K562 (cell line): ENCODE results near the gene ZCCHC17. TPM values are rescaled to one million over a fixed set of nuclear protein-coding genes. Genes with fewer than 3 reads are reported as not detected.

ENCODE experiments used
- ATAC-seq: fragments of 200-7000 bp; cut with Tn5 transposase; 3 replicates; pipeline ENCODE4 v1.9.1; 2020; ENCODE audit warnings: moderate library complexity
- Bru-seq: library from RNA; stranded (reverse); fragments of 400-500 nt; gene quantifications from one replicate; lab custom pipeline; 2021; lab: Mats Ljungman, UMichigan
- BruChase-seq, 2 experiments: library from RNA; stranded (reverse); fragments of 400-500 nt; gene quantifications; one replicate each; lab custom pipeline; 2021; lab: Mats Ljungman, UMichigan
- BruUV-seq: library from RNA; stranded (reverse); fragments of 400-500 nt; replicated peaks from 2 replicates; lab custom pipeline; 2021; lab: Mats Ljungman, UMichigan
- CTCF ChIA-PET: fragments of 300-600 bp; formaldehyde crosslinking; extraction: SDS; loops from one replicate; lab custom pipeline; 2021; ENCODE audit warnings: low intra/inter-chr PET ratio; lab: Yijun Ruan, JAX
- POLR2A ChIA-PET: fragments of 300-600, 350-650 bp; sonication (Branson Sonifier 250); formaldehyde crosslinking; extraction: SDS; loops from one replicate; lab custom pipeline; 2021; ENCODE audit warnings: antibody characterized with exemption, inconsistent platforms; lab: Yijun Ruan, JAX
- DNase-seq, 4 experiments: peaks; one replicate each; pipeline versions ENCODE4 v3.0.0 to v3.0.0-alpha.2; 2011 to 2018; ENCODE audit warnings: low spot score in 3 of 4, mixed read lengths in 3 of 4; ENCODE audit errors: extremely low read depth in 1 of 4
- FAIRE-seq: peaks from 2 replicates; lab custom pipeline; 2011; peaks lifted over from hg19 to GRCh38; lab: Jason Lieb, UNC
- H2AFZ ChIP-seq: 2 replicates; pipeline ENCODE4 v1.6.0; 2011; ENCODE audit warnings: low read depth, low read length, control low read depth, inconsistent platforms
- H3K27ac ChIP-seq: fragments of 200-600 bp; 3 replicates; pipeline ENCODE4 v1.8.0; 2011; ENCODE audit warnings: low read depth, mild to moderate bottlenecking, control low read depth, inconsistent platforms, low read length, moderate library complexity, mixed read lengths; ENCODE audit errors: extremely low read depth
- H3K27me3 ChIP-seq, 2 experiments: fragments of 300-600 bp in 1 of 2; 2 replicates in 1 of 2; 3 replicates in 1 of 2; pipeline versions ENCODE4 v1.6.0 to v1.8.0; 2011; ENCODE audit warnings: inconsistent platforms in 2 of 2, low read length in 2 of 2, mild to moderate bottlenecking in 1 of 2, mixed read lengths in 1 of 2, moderate library complexity in 1 of 2; ENCODE audit not compliant: control insufficient read depth in 2 of 2, insufficient read depth in 2 of 2
- H3K36me3 ChIP-seq: fragments of 300-600 bp; 3 replicates; pipeline ENCODE4 v1.8.0; 2011; ENCODE audit warnings: mild to moderate bottlenecking, low read length, inconsistent platforms; ENCODE audit not compliant: control insufficient read depth, insufficient read depth
- H3K4me1 ChIP-seq, 2 experiments: fragments of 200-600 bp in 1 of 2; replicated peaks in 1 of 2; 2 replicates in 1 of 2; 3 replicates in 1 of 2; pipeline versions ENCODE4 v1.5.1 to v1.8.0; 2011; ENCODE audit warnings: inconsistent platforms in 2 of 2, low read length in 2 of 2, mild to moderate bottlenecking in 1 of 2, mixed read lengths in 1 of 2, moderate library complexity in 1 of 2; ENCODE audit not compliant: control insufficient read depth in 2 of 2, insufficient read depth in 2 of 2
- H3K4me2 ChIP-seq: 2 replicates; pipeline ENCODE4 v1.6.1; 2011; ENCODE audit warnings: low read length, control low read depth, inconsistent platforms, mixed read lengths; ENCODE audit not compliant: insufficient read depth
- H3K4me3 ChIP-seq: fragments of 200-600 bp; sonication (generic), shearing (Covaris generic); 2 replicates; pipeline ENCODE4 v1.5.1; 2016; ENCODE audit warnings: control low read depth, inconsistent platforms
- H3K79me2 ChIP-seq: fragments of 200-600 bp; 3 replicates; pipeline ENCODE4 v1.8.0; 2011; ENCODE audit warnings: low read length, inconsistent platforms; ENCODE audit not compliant: control insufficient read depth, insufficient read depth
- H3K9ac ChIP-seq, 2 experiments: 2 replicates each; pipeline versions ENCODE4 v1.6.0 to v1.6.1; 2011; ENCODE audit warnings: low read depth in 2 of 2, low read length in 2 of 2, control low read depth in 1 of 2, inconsistent platforms in 1 of 2, mild to moderate bottlenecking in 1 of 2, mixed read lengths in 1 of 2; ENCODE audit not compliant: insufficient read depth in 1 of 2
- H3K9me1 ChIP-seq: one replicate; pipeline ENCODE4 v1.6.0; 2011; ENCODE audit warnings: inconsistent platforms, mild to moderate bottlenecking, low read length, moderate library complexity; ENCODE audit not compliant: control insufficient read depth, insufficient read depth
- H3K9me3 ChIP-seq: replicated peaks from 2 replicates; pipeline ENCODE4 v1.5.1; 2011; ENCODE audit warnings: low read depth, low read length, inconsistent platforms; ENCODE audit not compliant: control insufficient read depth, insufficient read depth
- H4K20me1 ChIP-seq: replicated peaks from 2 replicates; pipeline ENCODE4 v1.6.1; 2011; ENCODE audit warnings: low read length, inconsistent platforms, mixed read lengths; ENCODE audit not compliant: control insufficient read depth, insufficient read depth
- CBX3 ChIP-seq, 2 experiments: IDR thresholded peaks; 1 replicate in 1 of 2; 2 replicates in 1 of 2; pipeline ENCODE4 v1.6.1; 2012; ENCODE audit warnings: inconsistent platforms in 2 of 2, low read length in 2 of 2, borderline replicate concordance in 1 of 2, control low read depth in 1 of 2
- CC2D1A ChIP-seq: fragments of 450-650 bp; IDR thresholded peaks from 2 replicates; pipeline ENCODE4 v1.6.1; 2017; ENCODE audit warnings: mild to moderate bottlenecking
- CREB5 ChIP-seq: fragments of 250-450 bp; sonication (Bioruptor Pico); IDR thresholded peaks from 2 replicates; pipeline ENCODE4 v1.5.0; 2020; ENCODE audit warnings: mild to moderate bottlenecking
- HDAC2 ChIP-seq: fragments of 450-650 bp; IDR thresholded peaks from 2 replicates; pipeline ENCODE4 v1.6.1; 2016; ENCODE audit warnings: mild to moderate bottlenecking
- SIRT6 ChIP-seq: IDR thresholded peaks from one replicate; pipeline ENCODE4 v1.6.1; 2012; ENCODE audit warnings: low read depth, mild to moderate bottlenecking, control low read depth, inconsistent platforms, low read length, moderate library complexity
- SRSF1 ChIP-seq: fragments of 200-400 bp; formaldehyde crosslinking; IDR thresholded peaks from 2 replicates; pipeline ENCODE4 v1.6.1; 2017; ENCODE audit warnings: mild to moderate bottlenecking, low read depth, low read length, moderate library complexity
- TSC22D4 ChIP-seq: fragments of 450-650 bp; IDR thresholded peaks from 2 replicates; pipeline ENCODE4 v1.6.1; 2016; ENCODE audit warnings: missing genetic modification characterization, missing biosample characterization, control low read depth
- WGBS: fragments of 100-300 bp; shearing (Covaris generic); methylation state at CpG from one replicate; pipeline ENCODE4 v1.1.6; 2016; ENCODE audit warnings: low coverage, mixed read lengths; ENCODE audit not compliant: insufficient coverage; ENCODE audit errors: missing lambda C conversion rate; 5-methylcytosine and 5-hydroxymethylcytosine counted together
- in situ Hi-C: fragments of 300-500 bp; cut with MboI; formaldehyde crosslinking; loops from 4 replicates; pipeline ENCODE4 v1.15.0; 2018; ENCODE audit warnings: inconsistent platforms, mixed read lengths
- intact Hi-C: fragments of 100-400 bp; cut with micrococcal nuclease; formaldehyde crosslinking; loops from 2 replicates; pipeline ENCODE4 v1.14.2; 2022
- long read RNA-seq, 3 experiments: library from polyadenylated mRNA in 2 of 3; library from RNA in 1 of 3; unstranded in 2 of 3; stranded (forward) in 1 of 3; transcript quantifications; one replicate each; pipeline ENCODE4 v2.0.0, GENCODE V29; 2019 to 2022
- polyA minus RNA-seq, 3 experiments: library from RNA; depleted of rRNA, polyadenylated mRNA; stranded (reverse); fragments of >200 nt; gene quantifications; 2 replicates each; pipeline ENCODE4 v1.2.3, GENCODE V29; 2011
- polyA plus RNA-seq, 8 experiments: library from polyadenylated mRNA; depleted of rRNA in 4 of 8; stranded (reverse) in 5 of 8; unstranded in 3 of 8; fragments of >200 nt; fragmentation: Nextera tagmentation in 2 of 8; fragmentation: Illumina TruSeq in 1 of 8; extraction: Ambion mirVana in 2 of 8; extraction: Trizol in 1 of 8; gene quantifications; 2 replicates each; pipeline versions ENCODE4 v1.2.1 to v1.2.3, GENCODE V29; 2011 to 2014; ENCODE audit warnings: inconsistent platforms in 1 of 8, missing spikeins in 1 of 8
- total RNA-seq, 7 experiments: library from RNA; depleted of rRNA in 6 of 7; stranded (reverse); fragments of >200 nt in 6 of 7; fragmentation: Illumina TruSeq in 2 of 7; extraction: Trizol in 2 of 7; gene quantifications; 2 replicates each; pipeline versions ENCODE4 v1.2.1 to v1.2.3, GENCODE V29; 2011 to 2021; ENCODE audit warnings: low replicate concordance in 1 of 7
- TF ChIP-seq, protein P1 (sequence below): fragments of 450-650 bp; formaldehyde crosslinking; IDR thresholded peaks from 2 replicates; pipeline ENCODE4 v1.4.0; 2020; ENCODE audit warnings: mild to moderate bottlenecking, moderate library complexity

ZCCHC17 gene, protein sequence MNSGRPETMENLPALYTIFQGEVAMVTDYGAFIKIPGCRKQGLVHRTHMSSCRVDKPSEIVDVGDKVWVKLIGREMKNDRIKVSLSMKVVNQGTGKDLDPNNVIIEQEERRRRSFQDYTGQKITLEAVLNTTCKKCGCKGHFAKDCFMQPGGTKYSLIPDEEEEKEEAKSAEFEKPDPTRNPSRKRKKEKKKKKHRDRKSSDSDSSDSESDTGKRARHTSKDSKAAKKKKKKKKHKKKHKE
- total RNA-seq (2011; cell fraction: chromatin; rRNA removed; ENCODE audit: low replicate concordance), result 27.0 and 34.0 TPM in 2 replicates
- 19.2 and 20.9 TPM in 2 replicates for total RNA-seq (2011; cell fraction: nucleolus; rRNA removed)
- total RNA-seq (2011; cell fraction: nucleoplasm; rRNA removed), result 24.3 and 31.5 TPM in 2 replicates
- 49.7 and 52.9 TPM in 2 replicates for total RNA-seq (2014; rRNA removed)
- total RNA-seq (2014; rRNA removed; fragmentation: Illumina TruSeq; extraction: Trizol), result 74.7 and 89.2 TPM in 2 replicates
- 72.4 and 74.2 TPM in 2 replicates for total RNA-seq (2015; rRNA removed; fragmentation: Illumina TruSeq; extraction: Trizol)
- total RNA-seq (2021), result 46.9 and 49.2 TPM in 2 replicates
- 81.2 and 87.8 TPM in 2 replicates for polyA plus RNA-seq (2011; rRNA removed)
- polyA plus RNA-seq (2011; cell fraction: cytosol; rRNA removed), result 40.2 and 52.3 TPM in 2 replicates
- 18.2 and 30.1 TPM in 2 replicates for polyA plus RNA-seq (2011; cell fraction: nucleus; rRNA removed)
- 45.0 and 64.6 TPM in 2 replicates for polyA plus RNA-seq (2012)
- 82.4 and 96.7 TPM in 2 replicates for polyA plus RNA-seq (2014; fragmentation: Illumina TruSeq; extraction: Trizol)
- 100 to 1,000 TPM; 104 to 150 TPM for polyA plus RNA-seq (2014; fragmentation: Nextera tagmentation; extraction: Ambion mirVana)
- 58.2 and 63.7 TPM in 2 replicates for polyA plus RNA-seq (2014; rRNA removed)
- 52.2 and 53.3 TPM in 2 replicates for polyA minus RNA-seq (2011; rRNA and poly(A)+ RNA removed)
- polyA minus RNA-seq (2011; cell fraction: cytosol; rRNA and poly(A)+ RNA removed), result 12.5 and 17.4 TPM in 2 replicates
- 7.3 and 15.4 TPM in 2 replicates for polyA minus RNA-seq (2011; cell fraction: nucleus; rRNA and poly(A)+ RNA removed)
- percentile 79 among the genes with signal in this experiment for Bru-seq, nascent RNA
- BruChase-seq, experiment 1, labeled RNA remaining after a 2-hour chase, result percentile 84 among the genes with signal in this experiment
- percentile 80 among the genes with signal in this experiment for BruChase-seq, experiment 2, labeled RNA remaining after a 6-hour chase
- long read RNA-seq, experiment 1, transcript ZCCHC17-204 (9 exons, 1,705 nt), result minor isoform, 13 of 187 reads
- long read RNA-seq, experiment 1, transcript ZCCHC17-201 (8 exons, 1,605 nt), result major isoform, 106 of 187 reads
- long read RNA-seq, experiment 1, partial matches to known transcripts, result 23 of 187 reads
- long read RNA-seq, experiment 1, other reads (novel, unspliced or antisense), result 39 of 187 reads
- long read RNA-seq, experiment 2, transcript ZCCHC17-201 (8 exons, 1,605 nt), result major isoform, 30 of 75 reads
- long read RNA-seq, experiment 2, partial matches to known transcripts, result 27 of 75 reads
- long read RNA-seq, experiment 2, other reads (novel, unspliced or antisense), result 13 of 75 reads
- long read RNA-seq, experiment 3, transcript ZCCHC17-201 (8 exons, 1,605 nt), result major isoform, 35 of 84 reads
- long read RNA-seq, experiment 3, partial matches to known transcripts, result 36 of 84 reads
- long read RNA-seq, experiment 3, other reads (novel, unspliced or antisense), result 8 of 84 reads

DNA sequence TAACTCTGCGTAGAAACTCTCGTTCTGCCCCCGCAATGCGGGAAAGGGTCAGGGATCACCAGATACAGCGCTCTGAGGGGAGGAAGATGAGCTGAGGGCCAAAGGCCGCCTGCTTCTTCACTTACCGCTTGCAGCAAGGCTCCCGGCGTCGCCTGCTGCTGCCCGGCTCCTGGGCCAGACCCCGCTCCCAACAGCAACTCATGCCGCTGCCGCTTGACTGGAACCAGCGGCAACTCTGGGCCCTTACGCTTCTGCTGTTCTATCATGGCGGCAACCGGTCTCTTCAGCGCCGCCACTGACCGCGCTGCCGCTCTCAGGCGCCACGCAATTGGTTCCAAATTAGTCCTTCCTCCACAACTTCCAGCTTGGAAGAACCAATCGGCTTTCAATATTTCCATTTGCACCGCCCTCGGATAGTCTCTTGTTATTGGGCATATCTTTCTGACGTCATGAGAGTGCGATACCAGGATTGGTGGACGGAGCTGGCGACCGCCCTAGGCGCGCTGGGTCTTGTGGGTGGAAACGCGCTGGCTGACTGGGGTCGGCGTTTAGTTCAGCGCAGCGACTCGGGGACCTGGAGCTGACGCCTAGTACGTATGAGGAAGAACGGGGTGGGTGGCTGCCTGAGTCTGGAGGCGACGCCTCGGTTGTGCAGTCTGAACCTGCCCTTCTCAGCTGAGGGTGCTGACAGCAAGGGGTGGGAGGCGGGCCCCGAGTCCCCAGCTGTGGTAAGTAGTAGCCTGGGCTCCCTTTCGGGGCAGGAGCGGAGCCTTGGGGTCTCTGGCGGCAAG is at the start of gene ZCCHC17, which contains the start of gene SNRNP40:
Gene ZCCHC17, plus strand, starts transcription at position 547 of the 791 bp plus-strand sequence. CDS start 13,067 bp downstream, outside the sequence.
Gene SNRNP40, minus strand, starts transcription at position 303 of the 791 bp plus-strand sequence. Its CDS starts 37 bp downstream, at position 266.
- BruUV-seq, result no TSS peak
- peak; percentile 100 for FAIRE-seq
- TF ChIP-seq HDAC2 (0 out of 2 replicates have a peak, but pooled peaks have one; percentile 4), CBX3 (IDR thresholded peaks at IDR 0.05; ENCODE audit: borderline replicate concordance in 1 of 2, low read length in 2 of 2) (0 out of 3 replicates have a peak, but pooled peaks of 1 of the 2 experiments have one; percentile 21), CREB5 (no peak), TSC22D4 (tag) (no peak), SIRT6 (no peak), SRSF1 (no peak), CC2D1A (0 out of 2 replicates have a peak, but pooled peaks have one; percentile 8)
- TF ChIP-seq, protein P1, sequence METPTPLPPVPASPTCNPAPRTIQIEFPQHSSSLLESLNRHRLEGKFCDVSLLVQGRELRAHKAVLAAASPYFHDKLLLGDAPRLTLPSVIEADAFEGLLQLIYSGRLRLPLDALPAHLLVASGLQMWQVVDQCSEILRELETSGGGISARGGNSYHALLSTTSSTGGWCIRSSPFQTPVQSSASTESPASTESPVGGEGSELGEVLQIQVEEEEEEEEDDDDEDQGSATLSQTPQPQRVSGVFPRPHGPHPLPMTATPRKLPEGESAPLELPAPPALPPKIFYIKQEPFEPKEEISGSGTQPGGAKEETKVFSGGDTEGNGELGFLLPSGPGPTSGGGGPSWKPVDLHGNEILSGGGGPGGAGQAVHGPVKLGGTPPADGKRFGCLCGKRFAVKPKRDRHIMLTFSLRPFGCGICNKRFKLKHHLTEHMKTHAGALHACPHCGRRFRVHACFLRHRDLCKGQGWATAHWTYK, result peak; percentile 39; the same call in 1 of the 2 replicates

More for the DNA sequence above, at the start of gene ZCCHC17, which contains the start of gene SNRNP40:
- ChIA-PET POLR2A (interaction anchor here (0.6 to 3.3 kb wide), 24 partner anchors 9 to 233 kb away, joined by 3 to 25 read pairs (median 4); no protein-coding TSS in a partner anchor), CTCF (no interaction called here)
- Histone ChIP-seq H3K4me3 (peak within 1 kb of the TSS; percentile 80), H3K27ac (peak within 1 kb of the TSS; percentile 91), H2AFZ (peak within 1 kb of the TSS; percentile 90), H3K4me1 (peaks cover 5 to 17% of the 10 kb centered on the region in 2 experiments), H3K4me2 (peak within 1 kb of the TSS; percentile 93), H3K79me2 (peaks cover 94% of the 10 kb centered on the region), H3K9ac (peak within 1 kb of the TSS; percentile 98 to 100), H3K9me1 (no peaks in the 10 kb centered on the region), H3K9me3 (no peaks in the 10 kb centered on the region), H4K20me1 (no peaks in the 10 kb centered on the region; the same call in 1 of the 2 replicates), H3K36me3 (peaks cover 46% of the 10 kb centered on the region), H3K27me3 (no peaks in the 10 kb centered on the region)
- under 1% methylated on average over 53 of the region's 53 CpGs for WGBS
- in situ Hi-C loops, result no loop called here
- DNase-seq, result peak; percentile 97 to 100 (median 98)
- intact Hi-C loops, result no loop called here
- ATAC-seq, result peak; percentile 98
